SK-N-SH (cell line): ENCODE measurements around the gene DCANP1. TPM values are rescaled to one million over a fixed set of nuclear protein-coding genes. Genes with fewer than 3 reads are reported as not detected.
A peak's percentile ranks its signal among the peaks of the same experiment; 100 is the strongest.

Source experiments
- CTCF ChIA-PET: fragments of 300-600, 350-600 bp; formaldehyde crosslinking; extraction: SDS; loops from one replicate; lab custom pipeline; 2021; lab: Yijun Ruan, JAX
- POLR2A ChIA-PET: fragments of 350-600 bp; sonication (Branson Sonifier 250); formaldehyde crosslinking; extraction: SDS; loops from one replicate; lab custom pipeline; 2020; ENCODE audit warnings: antibody characterized with exemption, inconsistent platforms; lab: Yijun Ruan, JAX
- DNase-seq: peaks from one replicate; pipeline ENCODE4 v3.0.0; 2012
- H2AFZ ChIP-seq: fragments of 200-600 bp; sonication (generic); 2 replicates; pipeline ENCODE4 v1.8.1; 2016; ENCODE audit warnings: antibody characterized with exemption, mild to moderate bottlenecking, low read depth
- H3F3A ChIP-seq: fragments of 200-600 bp; sonication (generic); replicated peaks from 2 replicates; pipeline ENCODE3; 2016; ENCODE audit warnings: antibody characterized with exemption, mild to moderate bottlenecking; ENCODE audit not compliant: insufficient read depth
- H3K27ac ChIP-seq, 2 experiments: fragments of 200-500 bp in 1 of 2; fragments of 200-600 bp in 1 of 2; sonication (Bioruptor generic) in 1 of 2; sonication (generic), shearing (Covaris generic) in 1 of 2; 2 replicates each; pipeline versions ENCODE4 v1.5.1 to v1.6.1; 2014 to 2016; ENCODE audit warnings: low read depth in 2 of 2, inconsistent platforms in 1 of 2, low read length in 1 of 2, mild to moderate bottlenecking in 1 of 2, mixed read lengths in 1 of 2
- H3K27me3 ChIP-seq: fragments of 200-600 bp; sonication (generic), shearing (Covaris generic); 2 replicates; pipeline ENCODE4 v1.6.1; 2016; ENCODE audit warnings: mixed run types; ENCODE audit not compliant: insufficient read depth
- H3K36me3 ChIP-seq, 2 experiments: fragments of 200-500 bp in 1 of 2; fragments of 200-600 bp in 1 of 2; sonication (Bioruptor generic) in 1 of 2; sonication (generic) in 1 of 2; replicated peaks in 1 of 2; 2 replicates each; pipeline versions ENCODE3 to v1.5.1; 2014 to 2016; ENCODE audit warnings: low read length in 1 of 2, mild to moderate bottlenecking in 1 of 2; ENCODE audit not compliant: insufficient read depth in 2 of 2, control insufficient read depth in 1 of 2
- H3K4me1 ChIP-seq, 2 experiments: fragments of 200-500 bp in 1 of 2; fragments of 200-600 bp in 1 of 2; sonication (Bioruptor generic) in 1 of 2; sonication (generic), shearing (Covaris generic) in 1 of 2; 2 replicates each; pipeline versions ENCODE4 v1.5.1 to v1.6.1; 2014 to 2016; ENCODE audit warnings: low read depth in 1 of 2, low read length in 1 of 2, mixed run types in 1 of 2; ENCODE audit not compliant: insufficient read depth in 2 of 2, control insufficient read depth in 1 of 2
- H3K4me2 ChIP-seq: fragments of 200-600 bp; sonication (generic), shearing (Covaris generic); 2 replicates; pipeline ENCODE4 v1.6.1; 2017; ENCODE audit warnings: mixed run types
- H3K4me3 ChIP-seq, 2 experiments: fragments of 200-500 bp in 1 of 2; fragments of 200-600 bp in 1 of 2; sonication (Bioruptor generic) in 1 of 2; sonication (generic), shearing (Covaris generic) in 1 of 2; 2 replicates each; pipeline versions ENCODE4 v1.5.1 to v1.8.1; 2014 to 2016; ENCODE audit warnings: low read depth in 2 of 2, inconsistent platforms in 1 of 2, low read length in 1 of 2, mild to moderate bottlenecking in 1 of 2, mixed read lengths in 1 of 2, moderate library complexity in 1 of 2
- H3K79me2 ChIP-seq: fragments of 200-600 bp; sonication (generic); 2 replicates; pipeline ENCODE4 v1.8.1; 2017; ENCODE audit warnings: mild to moderate bottlenecking; ENCODE audit not compliant: insufficient read depth
- H3K9ac ChIP-seq: fragments of 200-600 bp; sonication (generic); 2 replicates; pipeline ENCODE4 v1.6.1; 2017; ENCODE audit warnings: mixed run types
- H3K9me2 ChIP-seq: fragments of 200-600 bp; sonication (generic); 2 replicates; pipeline ENCODE4 v1.6.1; 2017; ENCODE audit warnings: mixed run types
- H3K9me3 ChIP-seq: fragments of 200-600 bp; sonication (generic); 2 replicates; pipeline ENCODE4 v1.6.1; 2017; ENCODE audit warnings: mixed run types, mild to moderate bottlenecking, moderate library complexity
- H4K20me1 ChIP-seq: fragments of 200-600 bp; sonication (generic); 2 replicates; pipeline ENCODE4 v1.6.1; 2017; ENCODE audit warnings: mild to moderate bottlenecking, mixed run types; ENCODE audit not compliant: insufficient read depth
- CHD2 ChIP-seq: fragments of 150-350 bp; IDR thresholded peaks from 2 replicates; pipeline ENCODE4 v1.6.1; 2018; ENCODE audit warnings: low read length; ENCODE audit not compliant: partially characterized antibody
- CTCF ChIP-seq: fragments of 200-600 bp; sonication (generic); IDR thresholded peaks from 2 replicates; pipeline ENCODE4 v1.6.1; 2017; ENCODE audit warnings: antibody characterized with exemption, mild to moderate bottlenecking, moderate library complexity
- ELF1 ChIP-seq: IDR thresholded peaks from 2 replicates; pipeline ENCODE4 v1.4.0; 2012
- GATA2 ChIP-seq: sonication (generic); formaldehyde crosslinking; IDR thresholded peaks from 2 replicates; pipeline ENCODE4 v1.5.0; 2020; ENCODE audit warnings: mild to moderate bottlenecking, missing genetic modification reagents
- RAD21 ChIP-seq: IDR thresholded peaks from 2 replicates; pipeline ENCODE4 v1.6.1; 2012; ENCODE audit warnings: mild to moderate bottlenecking, low read length
- RCOR1 ChIP-seq: fragments of 150-350 bp; IDR thresholded peaks from 2 replicates; pipeline ENCODE4 v1.6.1; 2017; ENCODE audit warnings: antibody characterized with exemption, low read length
- WGBS: methylation state at CpG from one replicate; pipeline ENCODE4 v1.1.6; 2017; ENCODE audit warnings: low lambda C conversion rate; 5-methylcytosine and 5-hydroxymethylcytosine counted together
- polyA plus RNA-seq, 3 experiments: library from polyadenylated mRNA; depleted of rRNA; stranded (reverse); fragments of >200 nt; gene quantifications; 2 replicates each; pipeline ENCODE4 v1.2.3, GENCODE V29; 2012
- TF ChIP-seq, protein P1 (sequence below): IDR thresholded peaks from 2 replicates; pipeline ENCODE4 v1.4.0; 2012; ENCODE audit warnings: low read depth, borderline replicate concordance
- TF ChIP-seq, protein P2 (sequence below): fragments of 150-350 bp; IDR thresholded peaks from 2 replicates; pipeline ENCODE4 v1.6.1; 2016; ENCODE audit warnings: mild to moderate bottlenecking, low read depth, low read length
- TF ChIP-seq, protein P3 (sequence below): fragments of 150-350 bp; IDR thresholded peaks from 2 replicates; pipeline ENCODE4 v1.6.1; 2017; ENCODE audit warnings: antibody characterized with exemption, low read length, low read depth, borderline replicate concordance

The DCANP1 gene
- polyA plus RNA-seq, 1 of the 3 experiments (the other 2 are of a cell fraction): not detected

DNA sequence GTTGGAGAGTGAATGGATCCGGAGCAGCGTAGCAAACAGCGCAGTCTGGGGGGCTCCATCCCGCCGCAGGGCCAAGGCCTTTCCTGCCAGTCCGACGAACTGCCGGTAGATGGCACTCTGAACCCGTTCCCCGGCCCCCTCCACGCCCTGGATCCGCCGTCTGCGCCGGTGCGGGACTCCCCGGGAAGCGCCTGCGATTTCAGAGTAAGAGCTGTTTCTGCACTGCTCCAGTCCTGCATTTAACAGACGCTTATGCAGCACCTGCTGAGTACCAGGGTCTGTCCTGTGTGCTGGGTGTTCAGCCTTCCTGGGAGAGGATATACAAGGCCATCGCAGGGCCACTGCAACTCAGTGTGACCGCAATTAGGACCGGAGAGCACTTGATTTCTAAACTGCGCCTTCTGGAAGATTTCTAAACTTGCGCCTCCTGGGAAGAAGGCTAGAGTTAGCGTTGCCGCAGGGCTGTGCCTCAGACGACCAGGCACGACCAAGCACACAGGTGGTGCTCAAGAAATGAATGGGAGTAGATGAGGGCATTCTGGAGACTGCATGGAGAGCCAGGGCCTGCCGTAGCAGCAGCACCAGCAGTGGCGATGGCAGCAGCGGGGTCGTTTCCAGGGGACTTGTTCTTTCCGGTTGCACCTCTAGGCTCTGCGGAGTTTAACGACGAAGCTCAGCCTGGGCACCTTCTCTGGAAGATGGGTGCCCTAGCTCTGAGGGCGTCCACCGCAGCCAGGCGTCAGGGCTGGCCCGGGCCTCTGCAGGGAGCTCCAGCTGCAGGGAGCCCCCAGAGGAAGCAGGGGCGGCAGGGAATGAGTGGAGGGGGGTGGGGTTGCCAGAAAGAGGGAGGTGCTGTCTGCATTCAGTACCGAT, 19.3 kb upstream of the DCANP1 start (continued):
- TF ChIP-seq, protein P1, sequence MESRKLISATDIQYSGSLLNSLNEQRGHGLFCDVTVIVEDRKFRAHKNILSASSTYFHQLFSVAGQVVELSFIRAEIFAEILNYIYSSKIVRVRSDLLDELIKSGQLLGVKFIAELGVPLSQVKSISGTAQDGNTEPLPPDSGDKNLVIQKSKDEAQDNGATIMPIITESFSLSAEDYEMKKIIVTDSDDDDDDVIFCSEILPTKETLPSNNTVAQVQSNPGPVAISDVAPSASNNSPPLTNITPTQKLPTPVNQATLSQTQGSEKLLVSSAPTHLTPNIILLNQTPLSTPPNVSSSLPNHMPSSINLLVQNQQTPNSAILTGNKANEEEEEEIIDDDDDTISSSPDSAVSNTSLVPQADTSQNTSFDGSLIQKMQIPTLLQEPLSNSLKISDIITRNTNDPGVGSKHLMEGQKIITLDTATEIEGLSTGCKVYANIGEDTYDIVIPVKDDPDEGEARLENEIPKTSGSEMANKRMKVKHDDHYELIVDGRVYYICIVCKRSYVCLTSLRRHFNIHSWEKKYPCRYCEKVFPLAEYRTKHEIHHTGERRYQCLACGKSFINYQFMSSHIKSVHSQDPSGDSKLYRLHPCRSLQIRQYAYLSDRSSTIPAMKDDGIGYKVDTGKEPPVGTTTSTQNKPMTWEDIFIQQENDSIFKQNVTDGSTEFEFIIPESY: no peak
- TF ChIP-seq CHD2 (no peak), CTCF (peak; percentile 89), RAD21 (peak; percentile 90)

DNA sequence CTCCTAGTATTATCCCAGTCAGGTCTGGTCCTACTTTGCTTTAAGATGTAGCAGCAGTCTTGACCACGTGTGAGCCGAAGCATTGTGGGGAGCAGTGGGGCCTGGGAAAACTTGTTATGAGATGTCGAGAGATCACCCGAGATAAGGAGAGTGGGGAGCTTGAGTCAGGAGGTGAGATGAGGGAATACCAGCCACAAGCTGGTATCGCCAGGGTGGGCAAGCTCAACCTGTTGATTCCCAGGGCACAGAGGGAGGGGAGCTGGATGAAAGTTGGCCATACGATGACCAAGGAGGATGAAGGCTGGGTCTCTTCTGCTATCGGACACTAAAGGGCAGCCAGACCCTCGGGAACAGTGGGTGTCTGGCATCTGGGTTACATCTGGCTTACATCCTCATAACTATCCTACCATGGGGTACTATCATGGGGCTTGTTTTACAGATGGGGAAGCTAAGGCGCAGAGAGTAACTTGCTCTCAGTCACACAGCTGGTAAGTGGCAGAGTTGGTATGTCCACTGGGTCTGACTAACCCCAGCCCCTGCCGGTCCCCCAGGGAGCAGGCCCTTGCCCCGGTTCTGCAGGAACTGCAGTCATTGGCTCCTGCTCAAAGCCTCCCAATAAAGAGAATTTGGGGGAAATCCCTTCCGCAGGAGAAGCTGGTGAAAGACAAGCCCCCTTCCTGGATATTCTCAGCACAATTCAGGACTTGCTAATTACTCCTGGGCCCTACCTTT, 18.4 kb upstream of the DCANP1 start:
- WGBS: 27% methylated on average over 10 of the region's 12 CpGs
- H3K27ac ChIP-seq: no peak overlapping the region
- H3K79me2 ChIP-seq: no peaks in the 10 kb centered on the region
- H3K4me2 ChIP-seq: 0 out of 2 replicates have a peak overlapping the region, but pooled peaks have one; percentile 55
- peaks cover 0 to 3% of the 10 kb centered on the region in 2 experiments; a peak in 1 of 4 replicates for H3K4me1 ChIP-seq
- no peaks in the 10 kb centered on the region for H3K36me3 ChIP-seq
- no peak for DNase-seq
- no peaks in the 10 kb centered on the region for H3F3A ChIP-seq
- H3K9me3 ChIP-seq: no peaks in the 10 kb centered on the region
- H4K20me1 ChIP-seq: no peaks in the 10 kb centered on the region
- peaks cover 60% of the 10 kb centered on the region for H3K27me3 ChIP-seq
- H3K9ac ChIP-seq: no peak overlapping the region
- H3K4me3 ChIP-seq: peak overlapping the region in 1 of 2 experiments; percentile 50; a peak in 1 of 4 replicates
- no peaks in the 10 kb centered on the region for H3K9me2 ChIP-seq
- peak overlapping the region; percentile 67 for H2AFZ ChIP-seq
- ChIA-PET CTCF (interaction anchor here (0.6 to 18.5 kb wide), 56 partner anchors 9 to 747 kb away, joined by 3 to 791 read pairs (median 6); partner anchors contain the start of genes CXCL14, DCANP1, SLC25A48 and TIFAB), POLR2A (interaction anchor here (1.0 to 1.2 kb wide), 2 partner anchors 85 to 87 kb away, joined by 3 read pairs; no protein-coding TSS in a partner anchor)
- no peak for TF ChIP-seq ELF1
- no peak for TF ChIP-seq RCOR1
- TF ChIP-seq, protein P2, sequence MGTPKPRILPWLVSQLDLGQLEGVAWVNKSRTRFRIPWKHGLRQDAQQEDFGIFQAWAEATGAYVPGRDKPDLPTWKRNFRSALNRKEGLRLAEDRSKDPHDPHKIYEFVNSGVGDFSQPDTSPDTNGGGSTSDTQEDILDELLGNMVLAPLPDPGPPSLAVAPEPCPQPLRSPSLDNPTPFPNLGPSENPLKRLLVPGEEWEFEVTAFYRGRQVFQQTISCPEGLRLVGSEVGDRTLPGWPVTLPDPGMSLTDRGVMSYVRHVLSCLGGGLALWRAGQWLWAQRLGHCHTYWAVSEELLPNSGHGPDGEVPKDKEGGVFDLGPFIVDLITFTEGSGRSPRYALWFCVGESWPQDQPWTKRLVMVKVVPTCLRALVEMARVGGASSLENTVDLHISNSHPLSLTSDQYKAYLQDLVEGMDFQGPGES: no peak
- no peak for TF ChIP-seq GATA2 (CRISPR knock-in tag)
- TF ChIP-seq, protein P3, sequence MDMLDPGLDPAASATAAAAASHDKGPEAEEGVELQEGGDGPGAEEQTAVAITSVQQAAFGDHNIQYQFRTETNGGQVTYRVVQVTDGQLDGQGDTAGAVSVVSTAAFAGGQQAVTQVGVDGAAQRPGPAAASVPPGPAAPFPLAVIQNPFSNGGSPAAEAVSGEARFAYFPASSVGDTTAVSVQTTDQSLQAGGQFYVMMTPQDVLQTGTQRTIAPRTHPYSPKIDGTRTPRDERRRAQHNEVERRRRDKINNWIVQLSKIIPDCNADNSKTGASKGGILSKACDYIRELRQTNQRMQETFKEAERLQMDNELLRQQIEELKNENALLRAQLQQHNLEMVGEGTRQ: no peak
